H1 (cell line): Measurements from ENCODE around the gene MST1R. TPM values are rescaled to one million over a fixed set of nuclear protein-coding genes. Genes with fewer than 3 reads are reported as not detected.

Source experiments
- ASH2L ChIP-seq: fragments of 200-600, 300-600 bp; sonication (generic); IDR thresholded peaks from one replicate; pipeline ENCODE4 v1.7.1; 2017; ENCODE audit warnings: low read length
- BRCA1 ChIP-seq: IDR thresholded peaks from 2 replicates; pipeline ENCODE4 v1.6.1; 2012; ENCODE audit warnings: low read depth, low read length, improper control_type of control experiment
- CREB1 ChIP-seq: IDR thresholded peaks from 2 replicates; pipeline ENCODE4 v1.6.1; 2012; ENCODE audit warnings: inconsistent platforms
- CTBP2 ChIP-seq: IDR thresholded peaks from 2 replicates; pipeline ENCODE4 v1.7.0; 2011; ENCODE audit warnings: borderline replicate concordance, mild to moderate bottlenecking, moderate library complexity, mixed read lengths, low read length; ENCODE audit not compliant: insufficient read depth, insufficient read length
- CTCF ChIP-seq, 3 experiments: IDR thresholded peaks; 1 replicate in 2 of 3; 2 replicates in 1 of 3; pipeline versions ENCODE4 v1.5.1 to v1.6.1; 2011; ENCODE audit warnings: low read length in 3 of 3, mild to moderate bottlenecking in 3 of 3, inconsistent platforms in 2 of 3, low read depth in 1 of 3, moderate library complexity in 1 of 3; ENCODE audit not compliant: insufficient read depth in 1 of 3; ENCODE audit errors: control extremely low read depth in 1 of 3
- E2F6 ChIP-seq: IDR thresholded peaks from 2 replicates; pipeline ENCODE4 v1.6.1; 2012; ENCODE audit warnings: inconsistent platforms
- EZH2 ChIP-seq: fragments of 200-600 bp; sonication (generic); IDR thresholded peaks from 2 replicates; pipeline ENCODE4 v1.7.1; 2012; ENCODE audit warnings: low read depth, mild to moderate bottlenecking, moderate library complexity, low read length, inconsistent platforms; ENCODE audit not compliant: severe bottlenecking
- JUN ChIP-seq: IDR thresholded peaks from 2 replicates; pipeline ENCODE4 v1.6.1; 2011; ENCODE audit warnings: low read depth, mild to moderate bottlenecking, improper control_type of control experiment, low read length
- MAX ChIP-seq: IDR thresholded peaks from 2 replicates; pipeline ENCODE4 v1.6.1; 2012; ENCODE audit warnings: inconsistent platforms
- NRF1 ChIP-seq: IDR thresholded peaks from 2 replicates; pipeline ENCODE4 v1.6.1; 2011; ENCODE audit warnings: mild to moderate bottlenecking, low read depth, low read length, improper control_type of control experiment
- POU5F1 ChIP-seq: IDR thresholded peaks from 2 replicates; pipeline ENCODE4 v1.6.1; 2011; ENCODE audit warnings: low read depth, mild to moderate bottlenecking, low read length, moderate library complexity
- TBP ChIP-seq: IDR thresholded peaks from 2 replicates; pipeline ENCODE4 v1.6.1; 2011; ENCODE audit warnings: low read depth, low read length, improper control_type of control experiment
- polyA plus RNA-seq, 7 experiments: library from polyadenylated mRNA; depleted of rRNA in 3 of 7; stranded (reverse) in 5 of 7; unstranded in 2 of 7; fragments of >200 nt in 5 of 7; fragments of 200-250 nt in 2 of 7; gene quantifications; 1 replicate in 5 of 7; 2 replicates in 1 of 7; 4 replicates in 1 of 7; pipeline versions ENCODE4 v1.2.1 to v1.2.3, GENCODE V29; 2011 to 2013; ENCODE audit warnings: missing spikeins in 2 of 7, mixed read lengths in 2 of 7
- total RNA-seq: library from RNA; stranded (reverse); fragmentation: NEBNext Ultra II Directional; extraction: Animal tissue kit (Norgen Biotek cat#: 25700); gene quantifications from 2 replicates; pipeline ENCODE4 v1.2.1, GENCODE V29; 2021

The MST1R gene
- total and polyA plus RNA-seq, 2 of the 8 experiments (the other 6 are each of a cell fraction or from before 2014, with no cell fraction given) = 4.8 to 7.6 TPM

GRCh38 chr3:49910409-49911123, 6.9 kb upstream of the MST1R start (continued):
- TF ChIP-seq POU5F1 = 0 out of 2 replicates have a peak, but pooled peaks have one; percentile 39
- TF ChIP-seq EZH2 = peak; percentile 33
- TF ChIP-seq TBP = peak; percentile 26; the same call in 1 of the 2 replicates
- peak; percentile 21 for TF ChIP-seq CTBP2
- peak in 2 of 3 experiments; percentile 74 to 78; a peak in 3 of 4 replicates for TF ChIP-seq CTCF (IDR thresholded peaks at IDR 0.05; ENCODE audit: control extremely low read depth in 1 of 3, insufficient read depth in 1 of 3, low read depth in 1 of 3, low read length in 3 of 3)
- no peak for TF ChIP-seq BRCA1
- TF ChIP-seq CREB1 = peak; percentile 34; the same call in 1 of the 2 replicates
- peak; percentile 95 for TF ChIP-seq MAX
- TF ChIP-seq NRF1 = peak; percentile 29; the same call in 1 of the 2 replicates
- no peak for TF ChIP-seq JUN
- TF ChIP-seq E2F6 = peak; percentile 69
- TF ChIP-seq ASH2L = peak; percentile 60
